ENCODE results near the gene FAAP100. TPM values are rescaled to one million over a fixed set of nuclear protein-coding genes. Genes with fewer than 3 reads are reported as not detected.

The FAAP100 gene
- polyA plus RNA-seq, 1 donor from 2014 or later = 56.3 TPM

Small RNAs within 50 kb of the gene (small RNA-seq; reads per million reads assigned to genes)
- 0 to 1.2 (median 0) reads per million in 3 experiments for gene RF00019

Other genes starting within 250 kb of the FAAP100 start
- 12.4 and 14.2 TPM in 2 replicates for gene BAHCC1, start 156.9 kb downstream of the FAAP100 start, polyA plus RNA-seq
- 8,273 and 9,187 TPM in 2 replicates for gene ACTG1, start 39.6 kb downstream of the FAAP100 start, polyA plus RNA-seq
- 3.6 and 4.8 TPM in 2 replicates for gene FSCN2, start 24.0 kb downstream of the FAAP100 start, polyA plus RNA-seq
- gene NPLOC4, start 84.8 kb upstream of the FAAP100 start, polyA plus RNA-seq = 32.3 and 42.9 TPM in 2 replicates
- not detected in 2 replicates for gene TSPAN10, start 84.8 kb upstream of the FAAP100 start, polyA plus RNA-seq
- gene PDE6G, start 104.2 kb upstream of the FAAP100 start, polyA plus RNA-seq = not detected in 2 replicates
- 61.0 and 64.2 TPM in 2 replicates for gene OXLD1, start 114.3 kb upstream of the FAAP100 start, polyA plus RNA-seq
- 12.2 and 16.1 TPM in 2 replicates for gene CCDC137, start 114.4 kb upstream of the FAAP100 start, polyA plus RNA-seq
- 145 and 156 TPM in 2 replicates for gene ARL16, start 131.4 kb upstream of the FAAP100 start, polyA plus RNA-seq
- gene HGS, start 131.7 kb upstream of the FAAP100 start, polyA plus RNA-seq = 81.1 and 97.2 TPM in 2 replicates
- 10.4 and 14.2 TPM in 2 replicates for gene MRPL12, start 151.0 kb upstream of the FAAP100 start, polyA plus RNA-seq
- 8.7 and 10.3 TPM in 2 replicates for gene SLC25A10, start 159.9 kb upstream of the FAAP100 start, polyA plus RNA-seq